ENCODE data around the gene TRNAU1AP. TPM values are rescaled to one million over a fixed set of nuclear protein-coding genes. Genes with fewer than 3 reads are reported as not detected.
"Not testable (repeated sequence)": the region's sequence is repeated elsewhere in the genome, so short reads cannot be mapped to it uniquely, and the experiment has no call there.

The TRNAU1AP gene
- total RNA-seq, 1 donor from 2014 or later = 23.6 TPM

DNA sequence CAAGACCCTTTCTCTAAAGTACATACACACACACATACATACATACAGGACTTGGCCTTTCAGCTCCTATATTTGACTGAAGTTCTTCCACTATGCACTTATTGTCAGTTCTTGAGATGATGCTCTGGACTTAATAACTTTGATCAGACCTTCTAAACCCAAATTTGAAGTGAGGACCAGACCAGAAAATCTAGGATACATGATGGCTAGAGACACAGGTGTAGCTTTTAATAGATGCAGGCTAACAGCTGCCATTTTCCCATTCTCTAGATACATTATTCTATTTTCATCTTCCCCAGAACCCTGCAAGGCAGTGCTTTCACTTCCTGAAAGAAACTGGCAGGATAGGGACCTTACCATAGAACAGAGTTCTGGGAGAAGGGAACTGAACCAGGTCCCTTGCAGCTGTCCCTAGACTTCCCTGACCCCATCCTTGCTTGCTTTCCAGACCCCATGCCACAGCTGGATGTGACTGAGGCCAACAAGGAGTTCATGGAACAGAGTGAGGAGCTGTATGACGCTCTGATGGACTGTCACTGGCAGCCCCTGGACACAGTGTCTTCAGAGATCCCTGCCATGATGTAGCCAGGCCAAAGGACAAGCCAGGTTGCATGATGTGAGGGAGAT is 24.3 kb downstream of the TRNAU1AP start:
- no peak for DNase-seq (ENCODE audit: extremely low read depth, low read depth, low spot score)

DNA sequence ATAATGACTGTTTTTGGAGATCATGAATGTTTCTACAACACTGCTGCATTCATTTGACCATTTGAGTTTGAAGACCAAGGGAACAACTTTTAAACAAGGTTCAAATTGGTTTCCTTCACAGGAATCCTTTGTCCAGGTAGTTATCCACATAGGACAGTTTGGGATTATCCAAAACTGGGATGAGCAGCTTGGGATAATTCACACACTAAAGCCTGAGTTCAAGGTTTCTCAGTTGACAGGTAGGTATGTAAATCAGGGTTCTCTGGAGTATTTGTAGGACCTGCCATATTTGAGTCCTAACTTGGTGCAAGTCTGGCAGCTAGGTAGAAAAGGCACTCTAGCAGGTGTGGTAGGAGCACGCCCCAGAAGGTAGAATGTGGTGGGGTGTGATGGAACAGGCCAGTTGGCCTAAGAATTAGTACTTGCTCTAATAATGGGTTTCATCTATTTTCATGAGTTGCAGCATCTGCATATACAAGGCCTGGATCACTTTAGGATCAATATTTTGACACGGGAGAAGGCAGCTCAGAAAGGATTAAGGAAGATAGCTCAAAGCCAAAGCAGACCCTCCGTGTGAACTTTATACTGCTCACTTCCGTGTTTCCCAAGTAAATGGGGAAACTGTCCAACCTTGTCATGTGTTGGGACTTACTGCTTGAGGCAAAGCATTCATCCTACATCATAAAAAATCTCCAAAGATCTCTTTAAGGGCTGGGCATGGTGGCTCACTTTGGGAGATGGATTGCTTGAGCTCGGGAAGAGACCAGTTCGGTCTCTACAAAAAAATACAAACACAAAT is 25.1 kb downstream of the TRNAU1AP start:
- no peak for DNase-seq (ENCODE audit: extremely low read depth, low read depth, low spot score)

DNA sequence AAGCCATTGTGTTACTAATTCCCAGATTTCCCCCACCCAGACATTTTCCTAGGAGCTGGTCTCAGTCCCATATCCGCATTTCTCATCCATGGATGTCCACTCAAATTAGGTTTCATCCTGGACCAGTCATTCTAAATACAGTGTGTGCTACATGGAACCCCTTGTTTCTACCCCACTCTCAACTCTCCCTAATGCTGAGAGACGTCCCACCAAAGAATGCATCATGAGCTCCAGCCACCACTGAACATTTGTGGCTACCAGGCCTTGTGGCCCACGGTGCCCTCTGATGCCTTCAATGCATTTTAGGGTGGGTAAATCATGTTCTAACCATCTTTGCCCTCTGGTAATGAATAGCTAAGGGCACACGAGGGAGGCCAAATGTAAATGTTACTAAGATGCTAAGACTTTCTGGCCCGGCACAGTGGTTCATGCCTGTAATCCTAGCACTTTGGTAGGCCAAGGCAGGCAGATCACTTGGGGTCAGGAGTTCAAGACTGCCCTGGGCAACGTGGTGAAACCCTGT is 25.9 kb downstream of the TRNAU1AP start:
- DNase-seq (ENCODE audit: extremely low read depth, low read depth, low spot score) = no peak

DNA sequence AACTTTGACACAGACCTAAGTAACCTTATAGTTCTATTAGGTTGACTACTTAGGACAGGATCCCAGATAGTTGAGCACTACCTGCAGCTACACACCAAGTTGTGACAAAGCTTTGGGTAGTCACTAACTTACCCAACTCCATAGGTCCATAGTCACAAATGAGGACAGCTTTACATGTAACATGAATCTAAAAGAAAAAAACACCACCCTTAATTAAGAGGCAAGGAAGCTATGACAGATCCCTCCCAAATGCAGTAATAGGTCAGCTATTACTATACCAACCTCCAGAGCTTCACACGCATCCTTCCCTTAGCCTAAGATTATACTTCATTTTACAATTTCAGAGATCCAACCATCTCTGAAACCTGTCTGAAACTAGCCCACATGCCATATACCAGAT is 26.5 kb downstream of the TRNAU1AP start:
- DNase-seq (ENCODE audit: extremely low read depth, low read depth, low spot score) = no peak

DNA sequence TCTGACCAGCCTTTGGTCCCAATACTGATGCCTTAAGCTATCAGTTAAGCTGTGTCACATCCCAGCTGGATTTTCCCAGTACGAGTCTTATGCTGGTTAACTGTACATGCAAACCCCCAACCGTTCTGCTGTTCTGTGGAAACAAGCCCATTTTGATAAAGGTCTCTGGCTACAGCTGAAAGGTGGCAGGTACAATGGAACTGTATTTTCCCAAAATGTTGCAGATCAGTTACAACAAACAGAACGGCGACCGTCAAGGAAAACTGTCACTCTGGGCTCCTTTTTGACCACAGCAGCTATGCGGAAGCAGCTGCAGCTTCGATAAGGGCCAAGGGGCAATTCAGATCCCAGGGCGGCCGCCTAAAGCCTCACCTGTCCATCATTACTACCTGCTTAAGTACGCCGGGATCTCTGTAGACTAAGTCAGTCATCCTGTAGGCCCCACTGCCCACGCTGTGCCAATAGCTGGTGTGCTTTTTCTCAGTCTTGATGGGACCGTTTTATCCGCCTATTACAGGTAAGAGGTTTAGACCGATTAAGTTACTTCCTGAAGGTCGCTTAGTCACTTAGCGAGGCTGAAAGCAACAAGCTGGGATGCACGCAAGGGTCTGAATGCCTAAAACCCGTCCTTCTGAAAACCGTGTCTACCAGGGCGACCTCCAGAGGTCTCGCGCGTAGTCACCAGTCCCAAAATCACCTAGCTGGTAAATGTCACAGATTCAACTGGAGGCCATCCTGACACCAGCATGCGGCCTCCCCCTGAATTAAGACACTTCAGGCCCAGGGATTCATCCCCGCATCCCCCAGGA is 28.0 kb downstream of the TRNAU1AP start:
- no peak for DNase-seq (ENCODE audit: extremely low read depth, low read depth, low spot score)

DNA sequence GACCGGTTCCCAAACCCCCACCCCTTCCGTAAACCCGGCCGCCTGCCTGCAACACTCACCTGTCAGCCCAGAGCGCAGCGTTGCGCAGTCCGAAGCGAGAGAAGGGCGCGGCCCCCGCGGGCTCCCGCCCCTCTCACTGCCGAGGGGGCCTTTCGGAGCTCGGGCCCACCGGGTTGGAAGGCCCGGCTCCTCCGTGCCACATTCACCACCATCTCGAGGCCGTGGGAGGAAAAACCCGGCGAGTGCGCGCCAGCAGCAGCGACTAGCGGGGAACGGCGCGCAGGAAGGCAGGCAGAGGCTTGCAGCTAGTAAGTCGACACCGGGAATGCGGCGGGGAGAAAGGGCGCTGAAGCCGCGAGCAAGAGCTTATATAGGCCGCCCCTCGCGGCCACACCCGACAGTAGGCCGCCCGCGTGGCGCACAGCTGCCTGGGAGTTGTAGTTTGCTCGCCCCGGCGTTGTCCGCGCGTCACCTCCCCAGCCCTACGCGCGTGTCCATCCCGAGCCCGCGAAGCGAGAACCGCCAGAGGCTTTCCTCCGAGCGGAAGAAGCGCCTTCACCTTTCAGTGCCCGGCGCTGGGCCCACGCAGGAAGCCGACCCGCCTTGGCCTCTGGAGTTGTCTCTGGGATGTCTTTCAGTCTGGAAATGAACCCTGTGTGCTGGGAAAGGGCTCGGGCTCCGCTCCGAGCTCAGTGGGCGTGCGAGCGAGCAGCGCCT is 28.8 kb downstream of the TRNAU1AP start:
- no peak for DNase-seq (ENCODE audit: extremely low read depth, low read depth, low spot score)

DNA sequence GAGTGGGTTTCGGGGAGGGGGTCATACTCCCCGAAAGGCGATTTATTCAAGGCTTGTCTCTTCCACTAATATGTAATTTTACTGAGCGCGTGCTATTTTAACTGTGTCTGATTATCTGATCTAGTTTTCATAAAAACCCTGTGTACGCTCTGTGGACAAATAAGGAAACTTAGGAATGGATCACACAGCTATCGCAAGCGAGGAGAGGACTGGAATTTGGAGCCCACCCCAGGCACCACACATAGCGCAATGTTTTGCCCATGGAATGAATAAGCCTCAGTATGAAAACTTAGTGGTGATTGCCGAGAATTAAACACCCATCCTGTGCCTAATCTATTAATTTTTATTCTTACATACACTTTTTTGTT is 29.3 kb downstream of the TRNAU1AP start:
- no peak for DNase-seq (ENCODE audit: extremely low read depth, low read depth, low spot score)

DNA sequence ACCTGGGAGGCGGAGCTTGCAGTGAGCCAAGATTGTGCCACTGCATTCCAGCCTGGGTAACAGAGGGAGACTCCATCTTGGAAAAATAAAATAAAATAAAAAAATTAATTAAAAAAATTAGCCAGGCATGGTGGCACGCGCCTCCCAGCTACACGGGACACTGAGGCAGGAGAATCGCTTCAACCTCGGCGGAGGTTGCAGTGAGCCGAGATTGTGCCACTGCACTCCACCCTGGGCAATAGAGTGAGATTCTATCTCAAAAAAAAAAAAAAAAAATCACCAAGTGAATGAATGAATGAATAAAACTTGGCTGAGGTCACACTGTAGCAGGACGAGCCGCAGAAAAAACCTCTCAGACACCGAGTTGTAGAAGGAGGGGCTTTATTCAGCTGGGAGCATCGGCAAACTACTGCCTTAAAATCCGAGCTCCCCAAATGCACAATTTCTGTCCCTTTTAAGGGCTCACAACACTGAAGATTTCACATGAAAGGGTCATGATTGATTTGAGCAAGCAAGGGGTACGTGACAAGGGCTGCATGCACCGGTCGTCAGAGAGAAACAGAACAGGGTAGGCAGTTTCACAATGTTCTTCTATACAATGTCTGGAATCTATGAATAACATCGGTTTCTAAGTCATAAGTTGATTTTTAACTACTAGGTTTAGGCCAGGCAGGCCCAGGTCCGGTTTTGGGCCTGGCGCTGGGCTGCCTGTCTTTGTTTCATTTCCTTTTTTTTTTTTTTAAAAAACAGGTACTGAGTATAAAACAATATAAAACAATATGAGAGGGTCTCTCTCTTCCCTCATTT is 33.9 kb downstream of the TRNAU1AP start:
- not testable (repeated sequence) for DNase-seq (ENCODE audit: extremely low read depth, low read depth, low spot score)

DNA sequence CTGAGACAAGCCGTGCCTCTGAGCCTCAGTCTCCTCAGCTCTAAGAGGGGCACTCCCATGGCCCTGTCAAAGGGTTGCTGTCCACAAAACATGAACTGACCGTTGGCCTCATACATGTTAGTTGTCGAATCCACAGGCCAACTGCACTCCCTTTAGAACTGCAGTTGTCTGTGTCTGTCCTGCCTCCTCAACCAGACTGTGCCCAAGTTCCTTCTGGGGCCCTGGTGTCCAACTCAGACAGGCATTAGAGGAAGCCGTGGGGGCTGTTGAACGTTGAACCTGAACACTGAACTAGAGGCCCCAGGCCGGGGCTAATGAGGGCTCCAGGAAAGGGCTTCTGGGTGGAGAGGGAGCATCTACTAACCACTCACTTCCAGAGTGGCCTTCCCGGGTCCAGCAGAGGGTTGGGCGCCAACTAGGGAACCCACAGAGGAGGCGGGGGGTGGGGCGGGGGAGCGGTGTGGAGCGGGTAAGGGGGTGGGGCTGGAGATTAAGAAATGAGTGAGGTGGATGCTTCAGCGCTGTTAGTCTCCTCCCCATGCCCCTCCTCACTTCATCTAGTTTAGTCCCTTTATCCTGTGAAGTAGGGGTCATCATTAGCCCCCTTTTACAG is 38.9 kb downstream of the TRNAU1AP start, which contains the start of gene RAB42:
TSS of gene RAB42 (plus strand) at position 558 of the 613 bp plus-strand sequence. CDS start 247 bp downstream, outside the sequence.
- no peak for DNase-seq (ENCODE audit: extremely low read depth, low read depth, low spot score)

DNA sequence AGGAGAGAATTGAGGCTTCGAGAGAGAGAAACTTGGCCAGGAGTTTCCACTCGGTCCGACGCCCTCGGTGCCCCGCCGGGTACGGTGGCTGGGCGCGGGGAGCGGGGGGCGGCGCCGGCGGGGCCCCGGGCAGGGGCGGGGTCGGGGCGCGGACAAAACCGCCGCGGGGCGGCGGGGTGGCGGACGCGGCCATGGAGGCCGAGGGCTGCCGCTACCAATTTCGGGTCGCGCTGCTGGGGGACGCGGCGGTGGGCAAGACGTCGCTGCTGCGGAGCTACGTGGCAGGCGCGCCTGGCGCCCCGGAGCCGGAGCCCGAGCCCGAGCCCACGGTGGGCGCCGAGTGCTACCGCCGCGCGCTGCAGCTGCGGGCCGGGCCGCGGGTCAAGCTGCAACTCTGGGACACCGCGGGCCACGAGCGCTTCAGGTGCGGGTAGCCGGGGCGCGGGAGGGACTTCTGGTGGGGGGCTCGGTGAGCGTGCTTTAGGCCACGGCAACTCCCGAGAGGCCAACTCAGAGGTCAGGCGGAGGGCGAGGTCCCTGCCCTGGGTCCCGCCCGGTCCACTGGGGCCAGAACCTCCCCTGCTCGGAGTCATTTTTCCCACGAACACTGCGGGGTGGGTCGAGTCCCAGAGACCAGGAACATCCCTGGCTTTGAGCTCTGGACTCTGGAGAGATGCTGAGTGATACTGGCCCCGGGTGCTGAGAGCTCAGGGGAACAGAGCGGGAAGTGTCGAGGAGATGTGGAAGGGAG is 39.6 kb downstream of the TRNAU1AP start:
- DNase-seq (ENCODE audit: extremely low read depth, low read depth, low spot score) = no peak

DNA sequence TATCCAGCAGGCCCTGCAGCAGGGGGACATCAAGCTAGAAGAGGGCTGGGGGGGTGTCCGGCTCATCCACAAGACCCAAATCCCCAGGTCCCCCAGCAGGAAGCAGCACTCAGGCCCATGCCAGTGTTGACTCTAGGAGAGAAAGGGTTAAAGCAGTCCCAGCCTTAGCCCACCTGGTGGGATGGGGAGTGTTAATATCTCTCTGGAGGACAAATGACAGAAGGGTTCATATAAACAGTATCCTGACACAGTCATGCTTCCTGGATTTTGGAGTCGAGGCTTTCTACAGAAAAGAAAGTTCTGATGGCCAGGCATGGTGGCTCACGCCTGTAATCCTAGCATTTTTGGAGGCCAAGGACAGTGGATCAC is 41.1 kb downstream of the TRNAU1AP start:
- not testable (repeated sequence) for DNase-seq (ENCODE audit: extremely low read depth, low read depth, low spot score)

DNA sequence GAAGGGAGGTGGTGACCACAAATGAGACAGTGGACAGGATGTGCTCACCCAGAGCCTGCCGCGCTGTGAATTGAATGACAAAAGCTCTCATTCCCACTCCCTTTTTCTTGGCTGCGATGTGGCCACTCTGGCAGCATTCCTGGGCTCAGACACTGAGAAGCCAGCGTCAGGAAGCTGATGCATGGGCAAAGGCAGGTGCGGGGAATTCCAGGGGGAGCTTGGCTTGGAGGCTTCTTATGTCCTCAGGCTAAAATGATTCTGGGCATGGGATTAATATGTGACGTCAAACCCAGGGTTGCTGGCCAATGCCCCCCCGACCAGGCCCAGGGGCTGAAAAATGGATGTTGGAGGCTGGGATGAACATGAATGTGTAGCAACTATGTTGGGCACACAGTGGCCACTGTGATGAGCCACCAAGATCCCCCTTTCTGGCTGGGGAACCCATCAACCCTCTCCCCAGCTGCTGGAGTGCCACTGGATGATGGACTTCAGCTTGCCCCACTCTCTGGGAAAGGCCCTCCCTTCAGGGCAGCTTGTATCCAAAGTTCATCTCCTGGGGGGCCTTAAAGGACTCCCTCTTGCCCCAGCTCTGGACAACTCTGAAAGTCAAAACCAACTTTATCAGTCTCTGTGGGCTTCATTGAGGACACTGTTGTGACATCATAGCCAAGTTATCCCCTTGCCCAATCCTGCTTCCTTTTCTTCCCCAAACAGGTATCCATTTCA is 42.0 kb downstream of the TRNAU1AP start:
- not testable (repeated sequence) for DNase-seq (ENCODE audit: extremely low read depth, low read depth, low spot score)

DNA sequence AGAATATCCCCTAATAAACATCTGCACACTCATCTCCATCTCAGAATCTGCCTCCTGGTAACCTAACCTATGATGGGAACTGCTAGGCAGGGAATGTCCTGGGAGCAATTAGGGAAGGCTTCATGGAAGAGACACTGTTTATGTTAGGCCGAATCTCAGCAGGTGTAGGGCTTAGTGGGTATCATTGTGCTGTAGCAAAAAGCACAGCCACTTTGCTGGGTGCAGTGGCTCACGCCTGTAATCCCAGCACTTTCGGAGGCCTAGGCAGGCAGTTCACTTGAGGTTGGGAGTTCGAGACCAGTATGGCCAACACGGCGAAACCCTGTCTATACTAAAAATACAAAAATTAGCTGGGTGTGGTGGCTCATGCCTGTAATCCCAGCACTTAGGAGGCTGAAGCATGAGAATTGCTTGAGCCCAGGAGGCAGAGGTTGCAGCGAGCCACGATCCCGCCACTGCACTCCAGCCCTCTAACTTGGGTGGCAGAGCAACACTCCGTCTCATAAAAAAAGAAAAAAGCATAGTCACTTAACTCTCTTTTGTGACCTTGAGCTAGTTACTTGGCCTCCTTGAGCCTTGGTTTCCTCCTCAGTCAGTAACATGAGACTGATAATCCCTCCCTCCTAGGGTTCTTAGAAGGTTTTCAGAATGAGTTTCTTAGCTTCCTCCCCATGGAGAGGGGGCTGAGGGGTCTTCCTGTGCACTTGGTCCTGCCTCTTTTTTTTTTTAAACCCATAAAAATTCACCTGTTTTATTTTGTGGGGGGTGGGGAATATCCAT is 42.7 kb downstream of the TRNAU1AP start:
- DNase-seq (ENCODE audit: extremely low read depth, low read depth, low spot score) = no peak

DNA sequence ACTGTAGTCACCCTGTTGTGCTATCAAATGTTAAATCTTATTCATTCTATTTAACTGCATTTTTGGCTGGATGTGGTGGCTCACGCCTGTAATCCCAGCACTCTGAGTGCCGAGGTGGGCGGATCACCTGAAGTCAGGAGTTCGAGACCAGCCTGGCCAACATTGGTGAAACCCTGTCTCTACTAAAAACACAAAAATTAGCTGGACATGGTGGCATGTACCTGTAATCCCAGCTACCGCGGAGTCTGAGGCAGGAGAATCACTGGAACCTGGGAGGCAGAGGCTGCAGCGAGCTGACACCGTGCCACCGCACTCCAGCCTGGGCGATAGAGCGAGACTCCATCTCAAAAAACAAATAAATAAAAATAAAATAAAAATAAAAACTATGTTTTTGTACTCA is 43.4 kb downstream of the TRNAU1AP start:
- not testable (repeated sequence) for DNase-seq (ENCODE audit: extremely low read depth, low read depth, low spot score)

DNA sequence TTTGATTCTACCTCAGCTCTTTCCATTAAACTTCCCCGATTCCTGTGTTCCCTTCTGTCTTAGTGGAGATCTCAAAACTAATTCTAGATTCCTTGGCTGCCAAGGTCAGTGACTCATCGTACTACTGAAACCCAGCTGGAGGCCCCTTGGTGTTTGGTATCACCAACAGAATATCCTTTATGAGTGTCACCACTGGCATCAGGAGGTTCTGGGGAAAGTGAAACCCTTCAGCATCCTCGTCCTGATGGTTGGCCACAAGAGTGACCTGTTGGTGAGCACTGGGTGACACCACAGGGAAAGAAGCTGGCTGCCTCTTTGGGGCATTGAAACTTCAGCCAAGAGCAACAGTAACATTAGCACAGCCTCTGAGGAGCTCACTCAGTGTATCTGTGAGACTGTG is 48.8 kb downstream of the TRNAU1AP start:
- DNase-seq (ENCODE audit: extremely low read depth, low read depth, low spot score) = no peak

DNA sequence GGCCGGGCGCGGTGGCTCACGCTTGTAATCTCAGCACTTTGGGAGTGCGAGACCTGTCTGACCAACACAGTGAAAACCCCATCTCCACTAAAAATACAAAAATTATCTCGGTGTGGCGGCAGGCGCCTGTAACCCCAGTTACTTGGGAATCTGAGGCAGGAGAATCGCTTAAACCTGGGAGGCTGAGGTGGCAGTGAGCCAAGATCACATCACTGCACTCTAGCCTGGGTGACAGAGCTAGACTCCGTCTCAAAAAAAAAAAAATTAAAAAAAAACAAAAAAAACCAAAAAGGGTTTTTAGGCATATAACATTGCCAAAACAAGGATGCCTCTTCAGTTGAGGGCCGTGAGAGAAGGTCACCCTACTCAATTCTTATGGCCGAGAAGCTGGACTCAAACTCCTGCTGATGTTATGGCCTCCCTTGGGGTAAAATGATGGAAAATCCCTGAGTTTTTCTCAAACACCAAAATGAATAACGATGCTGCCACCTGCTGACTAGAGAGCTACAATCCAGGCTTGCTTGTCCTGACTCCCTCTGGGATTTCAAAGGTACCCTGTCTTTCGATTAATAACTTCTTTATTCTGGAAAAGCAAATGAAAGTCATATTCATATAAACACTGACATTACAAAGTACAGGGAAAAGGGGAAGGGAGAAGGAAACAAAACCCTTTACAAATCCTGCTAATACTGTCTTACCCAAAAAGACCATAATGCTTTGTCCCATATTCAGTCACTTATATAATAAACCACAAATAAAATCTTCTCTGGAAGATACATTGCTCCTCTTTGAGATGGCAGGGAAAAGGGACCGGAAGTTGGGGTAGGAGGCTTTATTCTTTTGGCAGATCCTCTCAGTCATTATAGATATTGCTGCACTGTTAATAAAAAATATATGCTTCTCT is 49.9 kb downstream of the TRNAU1AP start:
- DNase-seq (ENCODE audit: extremely low read depth, low read depth, low spot score) = no peak
